Vagina (tissue), 2 donors: ENCODE data around the gene HDAC7.

Experiments
- CTCF ChIP-seq, 3 experiments: fragments of 450-650 bp in 2 of 3; fragments of 200-600 bp in 1 of 3; sonication (generic) in 1 of 3; IDR thresholded peaks; one replicate each; pipeline ENCODE4 v1.5.1; 2017 to 2019; ENCODE audit warnings: antibody characterized with exemption in 3 of 3, mild to moderate bottlenecking in 2 of 3, moderate library complexity in 2 of 3
- POLR2A ChIP-seq, 2 donors: fragments of 450-650 bp; IDR thresholded peaks; one replicate each; pipeline ENCODE4 v1.6.1; 2017; ENCODE audit warnings: antibody characterized with exemption in 2 of 2, mild to moderate bottlenecking in 2 of 2, moderate library complexity in 2 of 2
- POLR2AphosphoS5 ChIP-seq, 2 donors: sonication (generic); formaldehyde crosslinking; IDR thresholded peaks; one replicate each; pipeline ENCODE4 v1.9.0; 2017; ENCODE audit warnings: antibody characterized with exemption in 2 of 2, mild to moderate bottlenecking in 2 of 2, low read depth in 1 of 2; ENCODE audit not compliant: insufficient read depth in 1 of 2

- TF ChIP-seq CTCF (IDR thresholded peaks at IDR 0.05) (no peak), POLR2AphosphoS5 (IDR thresholded peaks at IDR 0.05; ENCODE audit: insufficient read depth in 1 of 2, low read depth in 1 of 2) (no peak), POLR2A (IDR thresholded peaks at IDR 0.05) (no peak)
Measured at GRCh38 chr12:47789712-47790489, 29.8 kb downstream of the HDAC7 start.
